22Rv1 (cell line): ENCODE measurements around the gene CLDN14.

Experiments used
- CTCF ChIP-seq: fragments of 450-650 bp; IDR thresholded peaks from 2 replicates; pipeline ENCODE4 v1.5.1; 2017; ENCODE audit warnings: mild to moderate bottlenecking
- ZFX ChIP-seq: fragments of 450-650 bp; IDR thresholded peaks from 2 replicates; pipeline ENCODE4 v1.6.1; 2017; ENCODE audit warnings: antibody characterized with exemption, borderline replicate concordance

GRCh38 chr21:36446301-36446700 is 33.6 kb downstream of the CLDN14 start:
- TF ChIP-seq CTCF = no peak
- TF ChIP-seq ZFX = no peak
